SK-N-SH (cell line): ENCODE results near the gene PCNT. TPM values are rescaled to one million over a fixed set of nuclear protein-coding genes. Genes with fewer than 3 reads are reported as not detected.

Source experiments
- CTCF ChIA-PET: fragments of 300-600, 350-600 bp; formaldehyde crosslinking; extraction: SDS; loops from one replicate; lab custom pipeline; 2021; lab: Yijun Ruan, JAX
- POLR2A ChIA-PET: fragments of 350-600 bp; sonication (Branson Sonifier 250); formaldehyde crosslinking; extraction: SDS; loops from one replicate; lab custom pipeline; 2020; ENCODE audit warnings: antibody characterized with exemption, inconsistent platforms; lab: Yijun Ruan, JAX
- DNase-seq: peaks from one replicate; pipeline ENCODE4 v3.0.0; 2012
- H2AFZ ChIP-seq: fragments of 200-600 bp; sonication (generic); 2 replicates; pipeline ENCODE4 v1.8.1; 2016; ENCODE audit warnings: antibody characterized with exemption, mild to moderate bottlenecking, low read depth
- H3F3A ChIP-seq: fragments of 200-600 bp; sonication (generic); replicated peaks from 2 replicates; pipeline ENCODE3; 2016; ENCODE audit warnings: antibody characterized with exemption, mild to moderate bottlenecking; ENCODE audit not compliant: insufficient read depth
- H3K27ac ChIP-seq, 2 experiments: fragments of 200-500 bp in 1 of 2; fragments of 200-600 bp in 1 of 2; sonication (Bioruptor generic) in 1 of 2; sonication (generic), shearing (Covaris generic) in 1 of 2; 2 replicates each; pipeline versions ENCODE4 v1.5.1 to v1.6.1; 2014 to 2016; ENCODE audit warnings: low read depth in 2 of 2, inconsistent platforms in 1 of 2, low read length in 1 of 2, mild to moderate bottlenecking in 1 of 2, mixed read lengths in 1 of 2
- H3K27me3 ChIP-seq: fragments of 200-600 bp; sonication (generic), shearing (Covaris generic); 2 replicates; pipeline ENCODE4 v1.6.1; 2016; ENCODE audit warnings: mixed run types; ENCODE audit not compliant: insufficient read depth
- H3K36me3 ChIP-seq, 2 experiments: fragments of 200-500 bp in 1 of 2; fragments of 200-600 bp in 1 of 2; sonication (Bioruptor generic) in 1 of 2; sonication (generic) in 1 of 2; replicated peaks in 1 of 2; 2 replicates each; pipeline versions ENCODE3 to v1.5.1; 2014 to 2016; ENCODE audit warnings: low read length in 1 of 2, mild to moderate bottlenecking in 1 of 2; ENCODE audit not compliant: insufficient read depth in 2 of 2, control insufficient read depth in 1 of 2
- H3K4me1 ChIP-seq, 2 experiments: fragments of 200-500 bp in 1 of 2; fragments of 200-600 bp in 1 of 2; sonication (Bioruptor generic) in 1 of 2; sonication (generic), shearing (Covaris generic) in 1 of 2; 2 replicates each; pipeline versions ENCODE4 v1.5.1 to v1.6.1; 2014 to 2016; ENCODE audit warnings: low read depth in 1 of 2, low read length in 1 of 2, mixed run types in 1 of 2; ENCODE audit not compliant: insufficient read depth in 2 of 2, control insufficient read depth in 1 of 2
- H3K4me2 ChIP-seq: fragments of 200-600 bp; sonication (generic), shearing (Covaris generic); 2 replicates; pipeline ENCODE4 v1.6.1; 2017; ENCODE audit warnings: mixed run types
- H3K4me3 ChIP-seq, 2 experiments: fragments of 200-500 bp in 1 of 2; fragments of 200-600 bp in 1 of 2; sonication (Bioruptor generic) in 1 of 2; sonication (generic), shearing (Covaris generic) in 1 of 2; 2 replicates each; pipeline versions ENCODE4 v1.5.1 to v1.8.1; 2014 to 2016; ENCODE audit warnings: low read depth in 2 of 2, inconsistent platforms in 1 of 2, low read length in 1 of 2, mild to moderate bottlenecking in 1 of 2, mixed read lengths in 1 of 2, moderate library complexity in 1 of 2
- H3K79me2 ChIP-seq: fragments of 200-600 bp; sonication (generic); 2 replicates; pipeline ENCODE4 v1.8.1; 2017; ENCODE audit warnings: mild to moderate bottlenecking; ENCODE audit not compliant: insufficient read depth
- H3K9ac ChIP-seq: fragments of 200-600 bp; sonication (generic); 2 replicates; pipeline ENCODE4 v1.6.1; 2017; ENCODE audit warnings: mixed run types
- H3K9me2 ChIP-seq: fragments of 200-600 bp; sonication (generic); 2 replicates; pipeline ENCODE4 v1.6.1; 2017; ENCODE audit warnings: mixed run types
- H3K9me3 ChIP-seq: fragments of 200-600 bp; sonication (generic); 2 replicates; pipeline ENCODE4 v1.6.1; 2017; ENCODE audit warnings: mixed run types, mild to moderate bottlenecking, moderate library complexity
- H4K20me1 ChIP-seq: fragments of 200-600 bp; sonication (generic); 2 replicates; pipeline ENCODE4 v1.6.1; 2017; ENCODE audit warnings: mild to moderate bottlenecking, mixed run types; ENCODE audit not compliant: insufficient read depth
- EZH2phosphoT487 ChIP-seq: fragments of 200-600 bp; sonication (generic); IDR thresholded peaks from 2 replicates; pipeline ENCODE4 v1.6.1; 2017; ENCODE audit warnings: low read depth, mixed run types, mild to moderate bottlenecking, antibody characterized with exemption, moderate library complexity, borderline replicate concordance
- FOXJ3 ChIP-seq: sonication (generic); formaldehyde crosslinking; IDR thresholded peaks from 2 replicates; pipeline ENCODE4 v1.5.1; 2020; ENCODE audit warnings: mild to moderate bottlenecking, missing genetic modification reagents
- FOXM1 ChIP-seq: IDR thresholded peaks from 2 replicates; pipeline ENCODE4 v1.4.0; 2012; ENCODE audit warnings: low read depth, mild to moderate bottlenecking
- NRF1 ChIP-seq: IDR thresholded peaks from 2 replicates; pipeline ENCODE4 v1.6.1; 2012; ENCODE audit warnings: low read depth, mild to moderate bottlenecking, low read length
- POLR2AphosphoS5 ChIP-seq: IDR thresholded peaks from 2 replicates; pipeline ENCODE4 v1.6.1; 2012; ENCODE audit warnings: low read depth, low read length
- RCOR1 ChIP-seq: fragments of 150-350 bp; IDR thresholded peaks from 2 replicates; pipeline ENCODE4 v1.6.1; 2017; ENCODE audit warnings: antibody characterized with exemption, low read length
- TCF12 ChIP-seq: IDR thresholded peaks from 2 replicates; pipeline ENCODE4 v1.4.0; 2012
- YY1 ChIP-seq: IDR thresholded peaks from 2 replicates; pipeline ENCODE4 v1.4.0; 2012; ENCODE audit warnings: low read depth, mild to moderate bottlenecking
- WGBS: methylation state at CpG from one replicate; pipeline ENCODE4 v1.1.6; 2017; ENCODE audit warnings: low lambda C conversion rate; 5-methylcytosine and 5-hydroxymethylcytosine counted together
- polyA plus RNA-seq, 3 experiments: library from polyadenylated mRNA; depleted of rRNA; stranded (reverse); fragments of >200 nt; gene quantifications; 2 replicates each; pipeline ENCODE4 v1.2.3, GENCODE V29; 2012
- TF ChIP-seq, protein P1 (sequence below): IDR thresholded peaks from 2 replicates; pipeline ENCODE4; 2012
- TF ChIP-seq, protein P2 (sequence below): fragments of 200-600 bp; sonication (generic); IDR thresholded peaks from 2 replicates; pipeline ENCODE4 v1.6.1; 2017; ENCODE audit warnings: antibody characterized with exemption, mild to moderate bottlenecking, moderate library complexity
- TF ChIP-seq, protein P3 (sequence below): IDR thresholded peaks from 2 replicates; pipeline ENCODE4 v1.4.0; 2012; ENCODE audit warnings: low read depth, borderline replicate concordance
- TF ChIP-seq, protein P4 (sequence below): fragments of 150-350 bp; IDR thresholded peaks from 2 replicates; pipeline ENCODE4 v1.6.1; 2017; ENCODE audit warnings: antibody characterized with exemption, low read length, low read depth, borderline replicate concordance

PCNT gene
- polyA plus RNA-seq, 1 of the 3 experiments (the other 2 are of a cell fraction), result 15.7 TPM

DNA sequence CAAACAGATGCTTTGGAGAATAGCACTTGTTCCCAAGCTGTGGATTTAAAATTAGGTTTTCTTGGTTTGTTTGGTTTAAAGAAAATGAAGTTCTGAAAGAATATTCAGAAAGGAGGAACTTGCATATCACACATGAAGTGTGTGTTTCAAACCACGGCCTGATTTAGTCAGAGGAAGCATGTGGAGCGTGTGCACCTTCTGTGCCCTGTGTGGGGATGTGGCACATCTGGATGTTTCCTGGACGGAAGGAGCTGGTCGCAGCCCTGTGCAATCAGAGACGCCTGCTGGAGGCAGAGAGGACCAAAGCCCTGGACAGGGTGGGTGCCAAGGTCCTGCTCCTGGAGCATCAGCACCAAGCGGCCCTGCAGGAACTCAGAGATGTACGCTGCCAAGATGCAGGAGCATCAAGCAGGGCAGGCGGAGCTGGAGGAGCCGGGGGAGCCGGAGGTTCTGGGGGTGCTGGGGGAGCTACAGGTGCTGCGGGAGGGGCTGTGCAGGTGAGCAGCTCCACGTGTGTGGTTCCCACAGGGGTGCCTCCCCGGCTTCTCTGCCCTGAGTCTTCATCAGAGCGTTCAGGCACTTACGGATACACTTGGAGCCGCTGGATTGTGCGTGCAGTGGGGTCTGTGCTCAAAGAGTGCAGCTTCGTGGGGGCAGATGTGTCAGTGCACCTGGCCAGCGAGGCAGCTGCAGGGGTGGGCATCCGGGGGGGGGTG is 45.7 kb downstream of the PCNT start:
- H3K27ac ChIP-seq, result no peak overlapping the region
- H3K9me3 ChIP-seq, result no peaks in the 10 kb centered on the region
- H2AFZ ChIP-seq, result no peak overlapping the region
- TF ChIP-seq, protein P1, sequence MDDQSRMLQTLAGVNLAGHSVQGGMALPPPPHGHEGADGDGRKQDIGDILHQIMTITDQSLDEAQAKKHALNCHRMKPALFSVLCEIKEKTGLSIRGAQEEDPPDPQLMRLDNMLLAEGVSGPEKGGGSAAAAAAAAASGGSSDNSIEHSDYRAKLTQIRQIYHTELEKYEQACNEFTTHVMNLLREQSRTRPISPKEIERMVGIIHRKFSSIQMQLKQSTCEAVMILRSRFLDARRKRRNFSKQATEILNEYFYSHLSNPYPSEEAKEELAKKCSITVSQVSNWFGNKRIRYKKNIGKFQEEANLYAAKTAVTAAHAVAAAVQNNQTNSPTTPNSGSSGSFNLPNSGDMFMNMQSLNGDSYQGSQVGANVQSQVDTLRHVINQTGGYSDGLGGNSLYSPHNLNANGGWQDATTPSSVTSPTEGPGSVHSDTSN, result no peak
- TF ChIP-seq RCOR1 (no peak), YY1 (no peak), FOXM1 (no peak), FOXJ3 (CRISPR knock-in tag) (no peak), POLR2AphosphoS5 (no peak), NRF1 (no peak), EZH2phosphoT487 (no peak), TCF12 (no peak)
- TF ChIP-seq, protein P2, sequence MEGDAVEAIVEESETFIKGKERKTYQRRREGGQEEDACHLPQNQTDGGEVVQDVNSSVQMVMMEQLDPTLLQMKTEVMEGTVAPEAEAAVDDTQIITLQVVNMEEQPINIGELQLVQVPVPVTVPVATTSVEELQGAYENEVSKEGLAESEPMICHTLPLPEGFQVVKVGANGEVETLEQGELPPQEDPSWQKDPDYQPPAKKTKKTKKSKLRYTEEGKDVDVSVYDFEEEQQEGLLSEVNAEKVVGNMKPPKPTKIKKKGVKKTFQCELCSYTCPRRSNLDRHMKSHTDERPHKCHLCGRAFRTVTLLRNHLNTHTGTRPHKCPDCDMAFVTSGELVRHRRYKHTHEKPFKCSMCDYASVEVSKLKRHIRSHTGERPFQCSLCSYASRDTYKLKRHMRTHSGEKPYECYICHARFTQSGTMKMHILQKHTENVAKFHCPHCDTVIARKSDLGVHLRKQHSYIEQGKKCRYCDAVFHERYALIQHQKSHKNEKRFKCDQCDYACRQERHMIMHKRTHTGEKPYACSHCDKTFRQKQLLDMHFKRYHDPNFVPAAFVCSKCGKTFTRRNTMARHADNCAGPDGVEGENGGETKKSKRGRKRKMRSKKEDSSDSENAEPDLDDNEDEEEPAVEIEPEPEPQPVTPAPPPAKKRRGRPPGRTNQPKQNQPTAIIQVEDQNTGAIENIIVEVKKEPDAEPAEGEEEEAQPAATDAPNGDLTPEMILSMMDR, result no peak
- TF ChIP-seq, protein P3, sequence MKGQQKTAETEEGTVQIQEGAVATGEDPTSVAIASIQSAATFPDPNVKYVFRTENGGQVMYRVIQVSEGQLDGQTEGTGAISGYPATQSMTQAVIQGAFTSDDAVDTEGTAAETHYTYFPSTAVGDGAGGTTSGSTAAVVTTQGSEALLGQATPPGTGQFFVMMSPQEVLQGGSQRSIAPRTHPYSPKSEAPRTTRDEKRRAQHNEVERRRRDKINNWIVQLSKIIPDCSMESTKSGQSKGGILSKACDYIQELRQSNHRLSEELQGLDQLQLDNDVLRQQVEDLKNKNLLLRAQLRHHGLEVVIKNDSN, result no peak
- TF ChIP-seq, protein P4, sequence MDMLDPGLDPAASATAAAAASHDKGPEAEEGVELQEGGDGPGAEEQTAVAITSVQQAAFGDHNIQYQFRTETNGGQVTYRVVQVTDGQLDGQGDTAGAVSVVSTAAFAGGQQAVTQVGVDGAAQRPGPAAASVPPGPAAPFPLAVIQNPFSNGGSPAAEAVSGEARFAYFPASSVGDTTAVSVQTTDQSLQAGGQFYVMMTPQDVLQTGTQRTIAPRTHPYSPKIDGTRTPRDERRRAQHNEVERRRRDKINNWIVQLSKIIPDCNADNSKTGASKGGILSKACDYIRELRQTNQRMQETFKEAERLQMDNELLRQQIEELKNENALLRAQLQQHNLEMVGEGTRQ, result no peak
- H3K4me1 ChIP-seq, result no peaks in the 10 kb centered on the region
- H4K20me1 ChIP-seq, result peaks cover 9% of the 10 kb centered on the region
- DNase-seq, result no peak
- H3K9me2 ChIP-seq, result no peaks in the 10 kb centered on the region
- no peaks in the 10 kb centered on the region for H3F3A ChIP-seq
- POLR2A ChIA-PET, result no interaction called here
- H3K4me2 ChIP-seq, result no peak overlapping the region
- H3K27me3 ChIP-seq, result no peaks in the 10 kb centered on the region
- no peak overlapping the region for H3K9ac ChIP-seq
- peaks cover 7 to 18% of the 10 kb centered on the region in 2 experiments for H3K36me3 ChIP-seq
- WGBS, result 94% methylated on average over 10 of the region's 20 CpGs
- H3K79me2 ChIP-seq, result peaks cover 50% of the 10 kb centered on the region
- no peak overlapping the region for H3K4me3 ChIP-seq
- CTCF ChIA-PET, result interaction anchor here (1.1 kb wide), 1 partner anchor 10 kb away, joined by 4 read pairs; no protein-coding TSS in a partner anchor
